D721Med (cell line): ENCODE measurements around the gene TFF1.

Experiments used
- DNase-seq: peaks from one replicate; pipeline ENCODE4 v3.0.0; 2011; ENCODE audit warnings: low spot score; ENCODE audit not compliant: insufficient read length
- FAIRE-seq: peaks from 2 replicates; lab custom pipeline; 2011; peaks lifted over from hg19 to GRCh38; lab: Jason Lieb, UNC
- TF ChIP-seq, protein P1 (sequence below): IDR thresholded peaks from 2 replicates; pipeline ENCODE4 v1.5.1; 2012; ENCODE audit warnings: mild to moderate bottlenecking, control low read depth; ENCODE audit not compliant: insufficient read depth; ENCODE audit errors: missing control alignments

TFF1 gene

DNA sequence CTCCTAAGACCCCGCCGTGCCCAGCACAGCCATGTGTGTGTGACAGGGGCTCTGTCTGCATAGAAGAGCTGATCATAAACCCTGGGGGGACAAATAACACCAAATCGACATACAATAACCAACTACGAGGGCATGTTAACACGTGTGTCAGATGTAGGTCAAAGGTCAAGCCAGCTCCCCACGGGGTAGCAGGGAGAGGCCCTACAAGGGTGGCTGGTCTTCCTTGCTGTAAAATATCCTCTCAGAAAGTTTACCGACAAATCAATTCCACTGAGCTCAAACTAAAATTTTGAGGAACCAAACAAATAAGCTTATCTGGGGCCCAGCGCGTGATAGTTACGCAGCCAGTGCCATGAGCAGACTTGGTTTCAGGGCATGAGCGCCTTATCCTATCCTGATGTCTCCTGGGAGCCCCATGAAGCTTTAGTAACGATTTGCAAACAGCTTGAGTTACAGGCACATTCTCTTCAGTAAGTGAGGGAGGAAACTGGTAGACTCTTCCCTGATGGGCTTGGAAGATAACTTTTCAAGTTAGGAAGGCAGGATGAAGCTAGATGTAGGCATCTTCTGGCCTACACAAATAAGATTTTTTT is 32.2 kb upstream of the TFF1 start:
- TF ChIP-seq, protein P1, sequence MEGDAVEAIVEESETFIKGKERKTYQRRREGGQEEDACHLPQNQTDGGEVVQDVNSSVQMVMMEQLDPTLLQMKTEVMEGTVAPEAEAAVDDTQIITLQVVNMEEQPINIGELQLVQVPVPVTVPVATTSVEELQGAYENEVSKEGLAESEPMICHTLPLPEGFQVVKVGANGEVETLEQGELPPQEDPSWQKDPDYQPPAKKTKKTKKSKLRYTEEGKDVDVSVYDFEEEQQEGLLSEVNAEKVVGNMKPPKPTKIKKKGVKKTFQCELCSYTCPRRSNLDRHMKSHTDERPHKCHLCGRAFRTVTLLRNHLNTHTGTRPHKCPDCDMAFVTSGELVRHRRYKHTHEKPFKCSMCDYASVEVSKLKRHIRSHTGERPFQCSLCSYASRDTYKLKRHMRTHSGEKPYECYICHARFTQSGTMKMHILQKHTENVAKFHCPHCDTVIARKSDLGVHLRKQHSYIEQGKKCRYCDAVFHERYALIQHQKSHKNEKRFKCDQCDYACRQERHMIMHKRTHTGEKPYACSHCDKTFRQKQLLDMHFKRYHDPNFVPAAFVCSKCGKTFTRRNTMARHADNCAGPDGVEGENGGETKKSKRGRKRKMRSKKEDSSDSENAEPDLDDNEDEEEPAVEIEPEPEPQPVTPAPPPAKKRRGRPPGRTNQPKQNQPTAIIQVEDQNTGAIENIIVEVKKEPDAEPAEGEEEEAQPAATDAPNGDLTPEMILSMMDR: no peak
- FAIRE-seq (no peak), DNase-seq (no peak)

DNA sequence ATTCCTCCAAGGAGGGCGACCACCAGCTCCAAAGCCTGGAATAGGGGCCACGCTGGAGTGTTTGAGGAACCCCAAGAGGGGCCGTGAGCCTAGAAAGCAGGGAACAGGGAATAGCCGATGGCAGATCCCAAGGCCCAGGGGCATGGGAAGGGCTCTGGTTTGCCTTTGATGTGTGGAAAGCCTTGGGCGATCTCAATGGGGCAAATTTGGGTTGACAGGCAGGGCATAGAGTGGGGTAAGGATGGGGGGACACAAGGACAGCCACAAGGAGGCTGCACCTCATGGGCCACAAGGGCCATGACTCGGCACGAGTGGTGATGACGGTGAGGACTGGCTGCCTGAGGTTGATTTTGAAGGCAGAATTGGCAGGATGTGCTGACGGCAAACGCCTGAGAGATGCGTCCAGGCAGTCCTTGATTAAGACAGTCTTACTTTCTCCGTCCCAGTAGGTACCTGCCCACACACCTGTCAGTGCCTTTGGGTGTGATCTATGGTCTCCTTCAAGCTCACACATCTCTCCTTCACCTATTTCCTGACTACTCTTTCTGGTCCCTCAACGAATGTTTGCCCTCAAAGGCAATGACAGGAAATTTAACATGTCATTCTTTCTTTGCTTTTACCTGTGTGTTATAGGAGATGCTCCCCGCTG is 31.5 kb upstream of the TFF1 start:
- no peak for FAIRE-seq
- TF ChIP-seq, protein P1: no peak
- no peak for DNase-seq

DNA sequence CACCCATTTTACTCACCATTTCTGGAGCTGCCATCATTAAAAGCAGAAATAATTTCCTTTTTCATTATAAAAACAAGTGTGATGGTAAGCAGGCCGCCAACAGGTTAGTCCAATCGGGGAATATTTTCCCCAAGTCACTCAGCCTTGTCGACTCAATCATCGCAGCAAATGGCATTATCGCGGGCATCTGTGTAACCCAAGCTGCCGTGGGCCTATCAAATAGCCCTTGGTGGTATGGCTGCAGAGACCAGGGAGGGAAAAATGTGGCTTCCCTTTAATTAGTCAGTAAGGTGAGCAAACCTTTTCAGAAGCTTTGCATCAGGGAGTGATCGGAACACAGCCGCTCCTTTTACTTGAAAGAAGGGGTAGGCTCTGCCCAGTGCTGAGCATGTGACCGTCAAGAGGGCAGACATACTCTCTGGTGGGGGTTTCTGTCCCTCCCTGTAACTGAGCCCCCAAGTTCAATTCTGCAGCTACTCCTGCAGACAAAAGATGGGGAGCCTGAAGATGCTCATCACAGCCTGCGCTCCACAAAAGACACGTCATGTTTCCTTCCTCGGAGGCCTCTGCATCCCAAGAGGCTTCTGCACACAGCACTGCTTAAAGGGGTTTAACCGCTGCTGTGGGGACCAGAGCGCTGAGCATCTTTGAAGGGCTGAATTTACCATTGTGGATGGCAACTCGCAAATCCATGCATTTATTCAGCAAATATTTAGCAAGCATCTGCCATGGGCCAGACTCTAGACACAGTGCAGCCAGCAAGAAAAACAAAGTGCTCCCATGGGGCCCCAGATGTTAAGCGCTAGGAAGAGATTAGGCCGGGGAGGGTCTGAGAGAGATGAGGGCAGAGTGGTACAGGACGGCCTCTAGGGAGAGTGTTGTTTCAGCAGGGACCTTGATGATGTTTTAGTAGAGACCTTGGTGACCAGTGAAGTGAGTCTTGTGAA is 30.7 kb upstream of the TFF1 start:
- TF ChIP-seq, protein P1: no peak
- no peak for FAIRE-seq
- no peak for DNase-seq

DNA sequence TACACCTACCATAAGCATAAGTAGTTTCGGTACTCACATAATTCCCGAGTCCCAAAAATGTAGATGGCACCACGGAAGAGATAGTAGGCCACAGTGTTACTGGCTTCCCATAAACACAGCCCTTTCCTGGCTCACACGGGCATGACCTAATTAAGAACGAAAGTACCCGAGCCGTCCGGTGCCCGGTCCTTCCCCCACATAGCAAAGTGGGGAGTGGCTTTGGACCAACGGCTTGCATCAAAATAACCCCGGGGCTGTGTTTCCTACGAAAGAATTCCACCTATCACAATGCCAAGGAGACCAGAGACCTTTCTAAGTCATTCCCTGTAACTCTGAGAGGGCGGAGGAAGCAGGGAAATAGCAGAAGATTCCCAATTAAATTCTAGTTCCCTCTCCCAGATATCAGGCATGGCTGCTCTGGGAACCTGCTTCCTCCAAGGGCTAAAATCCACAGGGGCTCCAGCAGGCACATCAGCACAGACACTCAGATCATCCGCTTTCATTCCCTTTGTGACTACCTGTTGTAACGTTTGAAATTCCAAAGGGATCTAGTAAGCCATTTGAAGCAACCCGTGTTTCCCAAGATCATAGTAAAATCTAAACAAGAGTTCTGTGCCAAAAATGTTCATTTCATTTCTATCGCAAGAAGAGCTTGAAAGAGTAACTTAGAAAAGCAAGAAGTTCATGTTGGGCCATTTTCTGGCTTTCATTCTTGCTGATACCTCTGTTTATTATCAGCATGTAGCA is 29.7 kb upstream of the TFF1 start, which contains the start of gene TMPRSS3:
Gene TMPRSS3, minus strand, starts transcription at position 148 of the 747 bp plus-strand sequence. CDS start 635 bp downstream, outside the sequence.
- no peak for DNase-seq
- no peak for FAIRE-seq

DNA sequence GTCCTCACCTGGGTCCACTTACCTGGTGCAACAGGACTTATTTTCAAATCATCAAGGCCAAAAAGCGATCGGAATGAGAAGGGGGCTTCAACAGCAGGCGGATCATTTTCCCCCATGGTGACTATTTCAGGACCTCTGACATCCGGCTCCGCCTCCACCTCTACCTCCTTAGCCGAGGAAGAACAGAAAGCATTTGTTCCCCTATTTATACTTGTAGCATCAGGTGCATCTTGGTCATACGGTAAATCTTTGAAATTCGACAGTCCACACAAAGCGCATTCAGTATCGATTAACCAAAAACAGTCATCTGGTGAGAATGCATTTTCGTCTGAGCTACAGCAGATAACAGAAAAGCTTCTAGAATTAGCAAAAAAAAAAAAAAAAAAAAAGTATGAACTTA is 29.0 kb upstream of the TFF1 start:
- DNase-seq (no peak), FAIRE-seq (no peak)
- TF ChIP-seq, protein P1: no peak

More for the DNA sequence above, 29.7 kb upstream of the TFF1 start, which contains the start of gene TMPRSS3:
- TF ChIP-seq, protein P1: no peak

DNA sequence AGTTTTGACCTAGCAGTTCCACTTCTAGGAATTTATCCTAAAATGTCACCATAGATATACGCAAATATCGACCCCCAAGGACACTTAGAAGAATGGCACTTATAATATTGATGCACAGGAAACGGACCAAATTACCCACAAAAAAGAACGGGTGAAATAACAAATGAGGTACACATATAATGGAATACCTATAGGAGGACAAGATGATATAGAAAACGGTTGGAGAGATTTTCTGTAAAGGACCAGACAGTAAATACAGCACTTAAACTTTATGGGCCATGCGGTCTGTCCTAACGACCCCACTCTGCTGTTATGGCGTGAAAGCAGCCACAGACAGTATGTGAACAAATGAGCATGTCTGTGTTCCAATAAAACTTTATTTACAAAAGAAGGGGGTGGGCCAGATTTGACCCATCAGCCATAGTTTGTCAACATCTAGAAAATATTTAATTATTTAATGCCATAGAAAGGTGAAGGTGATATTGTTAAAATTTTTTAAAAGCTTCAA is 27.2 kb upstream of the TFF1 start:
- DNase-seq (no peak), FAIRE-seq (no peak)
- TF ChIP-seq, protein P1: no peak
